ENCODE data around the gene MMP15. TPM values are rescaled to one million over a fixed set of nuclear protein-coding genes. Genes with fewer than 3 reads are reported as not detected.

Gene MMP15
- total RNA-seq, 4 donors from 2014 or later: 13.2 to 142 (median 134) TPM

- peak in 1 of 3 donors; percentile 62 for DNase-seq
- Histone ChIP-seq H3K27me3 (no peaks in the 10 kb centered on the region), H3K4me3 (peak overlapping the region in 2 of 4 donors; percentile 1 to 77), H3K4me1 (peaks cover 0 to 64% (median 11%) of the 10 kb centered on the region in 4 donors), H3K36me3 (no peaks in the 10 kb centered on the region), H3K27ac (peak overlapping the region in 3 of 4 donors; percentile 40 to 94 (median 91)), H3K9me3 (no peaks in the 10 kb centered on the region)
- TF ChIP-seq POLR2A (IDR thresholded peaks at IDR 0.05): peak in 1 of 2 donors; percentile 15
- no peak for TF ChIP-seq CTCF (IDR thresholded peaks at IDR 0.05)
Measured at GRCh38 chr16:58028541-58029070, 3.1 kb downstream of the MMP15 start.

- peak in 2 of 3 donors; percentile 67 to 72 for DNase-seq
- H3K9me3 ChIP-seq: no peaks in the 10 kb centered on the region
Measured at GRCh38 chr16:58029410-58029809, 3.9 kb downstream of the MMP15 start.

GRCh38 chr16:58030136-58030840, 4.7 kb downstream of the MMP15 start:
- Histone ChIP-seq H3K27me3 (no peaks in the 10 kb centered on the region), H3K9me3 (no peaks in the 10 kb centered on the region), H3K4me3 (no peak overlapping the region), H3K4me1 (peaks cover 0 to 47% (median 9%) of the 10 kb centered on the region in 4 donors), H3K27ac (peak overlapping the region in 3 of 4 donors; percentile 18 to 94 (median 91)), H3K36me3 (no peaks in the 10 kb centered on the region)
- DNase-seq: peak in 2 of 3 donors; percentile 65 to 68
- TF ChIP-seq POLR2A (IDR thresholded peaks at IDR 0.05) (peak in 1 of 2 donors; percentile 48), CTCF (IDR thresholded peaks at IDR 0.05) (peak in 2 of 6 experiments; percentile 24 to 36)

More at GRCh38 chr16:58029410-58029809, 3.9 kb downstream of the MMP15 start:
- Histone ChIP-seq H3K4me1 (peaks cover 0 to 56% (median 9%) of the 10 kb centered on the region in 4 donors), H3K36me3 (no peaks in the 10 kb centered on the region), H3K27ac (peak overlapping the region in 3 of 4 donors; percentile 40 to 94 (median 91)), H3K4me3 (no peak overlapping the region), H3K27me3 (no peaks in the 10 kb centered on the region)
- TF ChIP-seq POLR2A (IDR thresholded peaks at IDR 0.05) (peak in 1 of 2 donors; percentile 16), CTCF (IDR thresholded peaks at IDR 0.05) (no peak)

- H3K27me3 ChIP-seq: no peaks in the 10 kb centered on the region
- H3K27ac ChIP-seq: peak overlapping the region in 3 of 4 donors; percentile 18 to 94 (median 91)
- peaks cover 0 to 47% (median 7%) of the 10 kb centered on the region in 4 donors for H3K4me1 ChIP-seq
- H3K9me3 ChIP-seq: no peaks in the 10 kb centered on the region
- no peaks in the 10 kb centered on the region for H3K36me3 ChIP-seq
- peak in 1 of 3 donors; percentile 51 for DNase-seq
- TF ChIP-seq POLR2A (IDR thresholded peaks at IDR 0.05) (no peak), CTCF (IDR thresholded peaks at IDR 0.05) (peak in 2 of 6 experiments; percentile 22 to 24)
- no peak overlapping the region for H3K4me3 ChIP-seq
Measured at GRCh38 chr16:58031016-58031800, 5.7 kb downstream of the MMP15 start.

- Histone ChIP-seq H3K27ac (no peak overlapping the region), H3K4me1 (peaks cover 0 to 32% (median 1%) of the 10 kb centered on the region in 4 donors), H3K9me3 (no peaks in the 10 kb centered on the region), H3K36me3 (peaks cover 0 to 6% (median 0%) of the 10 kb centered on the region in 3 donors), H3K4me3 (no peak overlapping the region), H3K27me3 (no peaks in the 10 kb centered on the region)
- no peak for TF ChIP-seq CTCF (IDR thresholded peaks at IDR 0.05)
- peak in 1 of 3 donors; percentile 37 for DNase-seq
Measured at GRCh38 chr16:58032710-58033293, 7.2 kb downstream of the MMP15 start.

Data from Peyer's patch (tissue), 4 donors.